Breast epithelium (tissue), 3 donors: ENCODE measurements around the gene CXCL14.

Experiments used
- POLR2A ChIP-seq: fragments of 450-650 bp; IDR thresholded peaks from one replicate; pipeline ENCODE4 v1.6.1; 2016; ENCODE audit warnings: antibody characterized with exemption, mild to moderate bottlenecking, moderate library complexity
- TF ChIP-seq, protein P1 (sequence below), 3 donors: fragments of 450-650 bp; IDR thresholded peaks; one replicate each; pipeline ENCODE4 v1.5.1; 2016 to 2017; ENCODE audit warnings: antibody characterized with exemption in 3 of 3, mild to moderate bottlenecking in 3 of 3, moderate library complexity in 3 of 3

DNA sequence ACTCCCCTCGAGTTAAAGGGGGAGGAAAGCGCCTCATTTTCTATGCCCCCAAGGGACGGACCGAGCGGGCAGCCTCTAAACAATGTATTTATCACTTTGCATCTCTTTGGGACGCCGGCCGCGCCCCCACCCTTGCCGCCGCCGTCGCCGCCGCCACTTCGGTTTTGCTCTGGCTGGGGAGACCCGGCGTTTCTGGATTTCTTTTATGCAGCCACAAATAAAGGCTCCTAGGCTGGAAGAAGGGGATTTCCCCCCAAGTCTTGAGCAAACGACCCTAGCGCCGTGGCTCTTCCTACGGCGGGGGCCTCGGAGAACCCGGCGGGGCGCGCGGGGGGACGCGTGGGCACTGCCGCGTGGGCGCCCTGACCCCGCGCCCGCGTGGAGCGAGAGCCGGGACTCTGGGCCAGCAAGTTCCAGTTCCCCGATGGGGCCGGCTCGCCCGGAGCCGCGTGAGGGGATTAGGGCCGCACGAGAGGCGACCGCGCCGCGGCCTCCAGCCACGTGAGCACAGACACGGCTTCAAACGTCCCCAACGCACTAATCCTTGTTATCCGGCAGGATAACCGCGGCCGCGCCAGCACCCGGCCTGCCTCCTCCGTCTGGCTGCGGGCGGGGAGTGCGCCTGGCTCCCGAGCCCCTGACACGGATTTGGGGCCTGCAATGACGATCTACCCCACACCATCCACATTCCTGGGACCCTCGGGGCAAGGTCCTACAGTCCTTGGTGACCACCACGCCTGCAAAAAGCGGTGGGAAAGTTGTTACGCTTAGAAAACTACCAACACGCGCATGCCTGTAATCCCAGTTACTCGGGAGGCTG, 35.1 kb downstream of the CXCL14 start:
- TF ChIP-seq, protein P1, sequence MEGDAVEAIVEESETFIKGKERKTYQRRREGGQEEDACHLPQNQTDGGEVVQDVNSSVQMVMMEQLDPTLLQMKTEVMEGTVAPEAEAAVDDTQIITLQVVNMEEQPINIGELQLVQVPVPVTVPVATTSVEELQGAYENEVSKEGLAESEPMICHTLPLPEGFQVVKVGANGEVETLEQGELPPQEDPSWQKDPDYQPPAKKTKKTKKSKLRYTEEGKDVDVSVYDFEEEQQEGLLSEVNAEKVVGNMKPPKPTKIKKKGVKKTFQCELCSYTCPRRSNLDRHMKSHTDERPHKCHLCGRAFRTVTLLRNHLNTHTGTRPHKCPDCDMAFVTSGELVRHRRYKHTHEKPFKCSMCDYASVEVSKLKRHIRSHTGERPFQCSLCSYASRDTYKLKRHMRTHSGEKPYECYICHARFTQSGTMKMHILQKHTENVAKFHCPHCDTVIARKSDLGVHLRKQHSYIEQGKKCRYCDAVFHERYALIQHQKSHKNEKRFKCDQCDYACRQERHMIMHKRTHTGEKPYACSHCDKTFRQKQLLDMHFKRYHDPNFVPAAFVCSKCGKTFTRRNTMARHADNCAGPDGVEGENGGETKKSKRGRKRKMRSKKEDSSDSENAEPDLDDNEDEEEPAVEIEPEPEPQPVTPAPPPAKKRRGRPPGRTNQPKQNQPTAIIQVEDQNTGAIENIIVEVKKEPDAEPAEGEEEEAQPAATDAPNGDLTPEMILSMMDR (IDR thresholded peaks at IDR 0.05) = no peak
- TF ChIP-seq POLR2A = no peak
